ENCODE data around the gene FRAS1.
"Not testable (repeated sequence)": the region's sequence is repeated elsewhere in the genome, so short reads cannot be mapped to it uniquely, and the experiment has no call there.

The FRAS1 gene, protein sequence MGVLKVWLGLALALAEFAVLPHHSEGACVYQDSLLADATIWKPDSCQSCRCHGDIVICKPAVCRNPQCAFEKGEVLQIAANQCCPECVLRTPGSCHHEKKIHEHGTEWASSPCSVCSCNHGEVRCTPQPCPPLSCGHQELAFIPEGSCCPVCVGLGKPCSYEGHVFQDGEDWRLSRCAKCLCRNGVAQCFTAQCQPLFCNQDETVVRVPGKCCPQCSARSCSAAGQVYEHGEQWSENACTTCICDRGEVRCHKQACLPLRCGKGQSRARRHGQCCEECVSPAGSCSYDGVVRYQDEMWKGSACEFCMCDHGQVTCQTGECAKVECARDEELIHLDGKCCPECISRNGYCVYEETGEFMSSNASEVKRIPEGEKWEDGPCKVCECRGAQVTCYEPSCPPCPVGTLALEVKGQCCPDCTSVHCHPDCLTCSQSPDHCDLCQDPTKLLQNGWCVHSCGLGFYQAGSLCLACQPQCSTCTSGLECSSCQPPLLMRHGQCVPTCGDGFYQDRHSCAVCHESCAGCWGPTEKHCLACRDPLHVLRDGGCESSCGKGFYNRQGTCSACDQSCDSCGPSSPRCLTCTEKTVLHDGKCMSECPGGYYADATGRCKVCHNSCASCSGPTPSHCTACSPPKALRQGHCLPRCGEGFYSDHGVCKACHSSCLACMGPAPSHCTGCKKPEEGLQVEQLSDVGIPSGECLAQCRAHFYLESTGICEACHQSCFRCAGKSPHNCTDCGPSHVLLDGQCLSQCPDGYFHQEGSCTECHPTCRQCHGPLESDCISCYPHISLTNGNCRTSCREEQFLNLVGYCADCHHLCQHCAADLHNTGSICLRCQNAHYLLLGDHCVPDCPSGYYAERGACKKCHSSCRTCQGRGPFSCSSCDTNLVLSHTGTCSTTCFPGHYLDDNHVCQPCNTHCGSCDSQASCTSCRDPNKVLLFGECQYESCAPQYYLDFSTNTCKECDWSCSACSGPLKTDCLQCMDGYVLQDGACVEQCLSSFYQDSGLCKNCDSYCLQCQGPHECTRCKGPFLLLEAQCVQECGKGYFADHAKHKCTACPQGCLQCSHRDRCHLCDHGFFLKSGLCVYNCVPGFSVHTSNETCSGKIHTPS (N-terminal part only)

DNA sequence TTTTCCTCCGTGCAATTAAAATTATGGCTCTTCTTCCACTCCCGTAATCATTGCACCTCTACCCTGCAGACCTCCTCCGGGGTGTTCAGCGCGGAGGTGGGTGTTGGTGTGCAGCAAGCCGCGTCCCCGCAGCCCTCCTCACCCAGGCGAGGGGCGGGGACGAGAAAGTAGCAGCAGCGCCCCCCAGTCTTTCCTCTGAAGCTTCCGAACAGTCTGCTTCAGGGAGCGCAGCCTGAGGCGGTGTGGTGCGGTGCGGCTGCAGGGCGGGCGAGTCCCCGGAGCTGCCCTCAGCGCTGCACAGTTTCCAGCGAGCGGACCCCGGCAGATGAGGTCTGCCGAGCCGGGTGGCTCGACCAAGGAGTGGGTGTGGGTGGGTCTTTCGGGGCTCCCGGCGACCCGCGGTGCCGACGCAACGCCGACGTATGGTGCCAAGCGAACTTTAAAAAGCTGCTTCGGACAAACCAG lies at the start of gene FRAS1:
Gene FRAS1 (plus strand): TSS at position 189 of the 465 bp plus-strand sequence. CDS start 687 bp downstream, outside the sequence.
- DNase-seq, result no peak

DNA sequence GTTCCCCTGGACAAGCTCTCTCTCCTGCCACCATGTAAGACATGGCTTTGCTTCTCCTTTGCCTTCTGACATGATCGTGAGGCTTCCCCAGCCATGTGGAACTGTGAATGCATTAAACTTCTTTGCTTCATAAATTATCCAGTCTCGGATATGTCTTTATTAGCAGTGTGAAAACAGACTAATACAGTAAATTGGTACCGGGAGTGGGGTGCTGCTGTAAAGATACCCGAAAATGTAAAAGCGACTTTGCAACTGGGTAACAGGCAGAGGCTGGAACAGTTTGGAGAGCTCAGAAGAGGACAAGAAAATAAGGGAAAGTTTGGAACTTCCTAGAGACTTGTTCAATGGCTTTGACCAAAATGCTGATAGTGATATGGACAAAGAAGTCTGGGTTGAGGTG lies 46.1 kb upstream of the FRAS1 start:
- not testable (repeated sequence) for DNase-seq

DNA sequence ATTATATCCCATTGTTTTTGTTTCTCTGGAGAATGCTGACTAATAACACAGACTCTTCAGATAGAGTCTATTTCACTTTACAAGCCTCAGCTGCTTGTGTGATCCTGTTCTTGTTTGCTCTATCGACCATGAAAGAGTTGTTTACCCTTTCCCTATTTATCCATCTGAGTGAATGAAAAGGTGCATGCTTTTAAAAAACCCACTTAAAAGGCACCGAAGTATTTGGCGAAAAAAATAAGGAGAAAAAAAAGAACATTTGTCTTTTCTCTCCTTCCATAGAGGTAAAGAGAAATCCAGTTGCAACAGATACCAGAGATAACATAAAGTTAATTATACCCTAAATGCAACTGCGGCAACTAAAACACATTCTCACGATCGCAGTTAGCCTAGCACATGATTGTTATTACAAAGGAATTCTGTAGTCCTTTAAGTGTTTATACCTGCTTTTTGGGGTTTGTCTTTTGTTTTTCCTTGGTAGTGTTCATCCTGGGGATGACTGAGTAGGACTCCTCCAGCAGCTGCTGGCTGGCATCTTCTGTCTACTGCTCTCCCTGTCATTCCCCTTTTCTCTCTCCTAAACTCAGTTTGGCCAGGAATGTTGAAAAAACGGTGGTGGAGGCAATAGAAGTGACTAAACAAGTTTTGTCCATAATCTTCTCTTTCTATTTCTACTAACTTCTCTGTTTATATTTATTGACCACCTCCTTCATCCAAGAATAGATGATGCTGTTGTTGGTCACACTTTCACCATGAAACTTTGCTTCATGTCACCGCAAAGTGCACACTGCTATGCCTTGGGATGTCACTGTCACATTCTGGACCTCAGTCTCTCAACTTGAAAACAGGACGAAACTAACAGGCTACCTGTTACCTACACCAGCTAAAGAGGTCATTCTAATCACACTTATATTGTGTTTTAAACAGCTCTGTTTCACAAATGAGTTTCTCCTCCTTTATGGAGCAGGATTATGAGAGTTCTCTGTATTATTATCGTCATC lies 41.9 kb upstream of the FRAS1 start:
- DNase-seq, result no peak

DNA sequence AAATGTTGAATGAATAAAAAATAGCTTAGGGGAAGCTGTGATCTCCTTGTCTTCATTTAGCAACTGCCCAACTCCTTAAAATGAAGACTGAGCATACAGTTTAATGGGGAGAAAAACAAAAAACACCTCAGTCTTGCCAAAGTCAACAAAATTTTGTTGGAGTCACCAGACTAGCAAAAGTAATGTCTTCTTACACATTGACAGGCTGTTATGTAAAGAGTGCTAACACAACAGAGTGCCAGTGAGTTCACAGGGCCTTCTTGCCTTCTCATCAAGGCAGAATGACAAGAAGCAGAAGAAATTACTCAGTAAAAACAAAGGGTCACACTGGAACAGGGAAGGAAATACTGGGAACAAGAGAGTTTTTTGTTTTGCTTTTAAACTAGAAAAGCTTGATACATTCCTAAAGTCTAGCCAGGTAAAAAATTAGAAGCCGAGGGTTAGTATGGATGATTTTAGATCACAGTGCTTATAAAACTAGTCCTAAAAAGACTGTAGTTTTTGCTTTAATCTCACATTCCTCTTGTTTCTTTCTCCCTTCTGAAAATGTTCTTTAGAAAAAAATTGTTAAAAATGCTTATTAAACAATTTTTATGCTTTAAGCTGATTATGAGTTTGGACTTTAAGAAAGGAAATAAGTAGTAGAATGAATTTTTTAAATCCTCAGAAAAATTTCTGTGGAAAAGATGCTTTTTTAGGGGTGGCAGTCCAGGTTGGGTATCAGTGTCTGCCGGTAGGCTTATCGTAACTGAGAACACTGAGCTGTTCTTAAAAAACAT lies 38.7 kb upstream of the FRAS1 start:
- DNase-seq, result no peak

GRCh38 chr4:78019414-78019813 lies 37.7 kb upstream of the FRAS1 start:
- DNase-seq, result no peak

DNA sequence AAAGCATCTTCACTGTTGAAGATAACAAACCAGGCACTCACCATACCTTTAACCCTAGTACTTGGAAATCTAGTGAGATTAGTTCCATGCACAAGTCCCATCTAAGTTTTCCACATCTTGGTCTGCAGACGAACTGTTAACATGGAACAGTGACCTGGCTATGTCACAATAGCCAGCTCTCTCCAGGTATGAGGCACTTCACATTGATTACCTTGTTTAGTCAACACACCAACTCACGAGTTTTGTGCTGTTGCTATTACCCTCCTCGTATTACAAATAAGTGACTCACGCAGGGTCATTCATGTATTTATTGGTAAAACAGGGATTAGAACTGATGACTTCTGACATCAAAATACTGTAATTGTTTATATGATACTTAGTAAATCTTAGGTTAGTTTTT lies 36.4 kb upstream of the FRAS1 start:
- DNase-seq, result no peak

DNA sequence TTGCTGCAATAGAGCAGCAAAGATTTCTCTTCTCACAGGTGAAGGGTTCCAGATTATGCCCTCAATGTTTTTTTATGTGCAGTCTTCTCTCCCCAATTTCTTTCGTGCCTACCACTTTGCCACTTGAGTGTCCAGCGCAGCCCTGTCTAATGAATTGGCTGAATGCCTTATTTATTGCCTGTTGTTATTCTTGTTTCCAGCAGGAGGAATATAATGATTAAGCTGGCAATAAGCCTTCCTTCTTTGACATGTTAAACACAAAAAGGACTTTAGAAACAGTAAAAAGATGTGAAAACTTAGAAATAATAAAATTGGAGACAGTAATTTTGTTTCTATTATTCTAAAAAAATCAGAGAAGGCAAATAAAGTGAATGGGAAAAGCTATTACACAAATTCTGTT lies 34.6 kb upstream of the FRAS1 start:
- DNase-seq, result no peak

DNA sequence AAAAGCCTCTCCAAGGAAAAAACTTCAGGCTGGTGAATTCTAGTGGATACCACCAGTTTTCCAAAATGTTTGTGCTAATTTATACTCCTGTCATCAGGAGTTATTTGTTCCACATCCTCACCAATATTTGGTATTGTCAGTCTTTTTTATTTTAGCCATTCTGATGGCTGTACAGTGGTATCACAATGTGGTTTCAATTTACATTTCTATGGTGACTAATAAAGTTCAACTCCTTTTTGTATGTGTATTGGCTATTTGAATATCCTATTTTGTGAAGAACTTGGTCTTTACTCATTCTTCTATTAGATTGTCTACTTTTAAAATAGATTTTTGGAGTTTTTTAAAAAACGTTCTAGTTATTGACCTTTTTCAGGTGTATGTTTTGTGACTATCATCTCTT lies 33.0 kb upstream of the FRAS1 start:
- no peak for DNase-seq

DNA sequence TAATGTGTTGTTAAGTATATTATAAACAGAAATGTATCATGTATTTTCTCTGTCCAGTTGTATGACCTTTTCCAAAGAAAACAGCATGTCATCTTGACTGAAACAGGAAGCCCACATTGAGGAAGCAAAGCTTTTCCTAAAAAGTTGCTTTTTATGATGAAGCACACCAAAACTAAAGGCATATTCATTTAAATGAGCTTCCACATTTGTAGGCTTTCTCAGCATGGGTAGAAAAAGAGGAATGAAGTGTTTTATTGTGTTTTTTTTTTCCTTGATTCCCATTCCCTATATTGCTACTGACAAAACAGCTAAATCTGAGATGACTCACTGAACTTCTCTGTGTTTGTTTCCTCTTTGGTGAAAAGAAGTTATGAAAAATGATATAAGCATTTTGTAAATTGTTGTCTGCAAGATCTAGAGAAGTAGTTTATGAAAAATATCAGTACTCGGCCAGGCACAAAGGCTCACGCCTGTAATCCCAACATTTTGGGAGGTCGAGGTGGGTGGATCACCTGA lies 32.5 kb upstream of the FRAS1 start:
- no peak for DNase-seq

- no peak for DNase-seq
Measured at GRCh38 chr4:78031417-78031950, 25.6 kb upstream of the FRAS1 start.

GRCh38 chr4:78032446-78032845 lies 24.7 kb upstream of the FRAS1 start:
- no peak for DNase-seq

DNA sequence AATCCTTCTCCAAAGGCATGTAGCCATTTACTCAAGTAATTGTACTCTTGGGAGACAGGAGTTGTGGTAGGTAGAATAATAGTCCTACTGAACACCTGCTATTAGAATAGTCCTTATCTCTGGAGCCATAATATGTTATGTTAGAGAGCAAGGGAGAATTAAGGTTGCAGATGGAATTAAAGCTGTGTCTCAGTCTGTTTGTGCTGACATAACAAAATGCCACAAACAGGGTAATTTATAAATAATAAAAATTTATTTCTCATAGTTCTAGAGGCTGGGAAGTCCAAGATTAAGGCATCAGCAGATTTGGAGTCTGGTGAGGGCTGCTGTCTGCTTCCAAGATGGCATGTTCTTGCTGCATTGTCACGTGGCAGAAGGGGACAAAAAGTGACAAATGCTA lies 24.2 kb upstream of the FRAS1 start:
- DNase-seq, result no peak

GRCh38 chr4:78033861-78034260 lies 23.3 kb upstream of the FRAS1 start:
- DNase-seq, result no peak

GRCh38 chr4:78038704-78039103 lies 18.4 kb upstream of the FRAS1 start:
- no peak for DNase-seq

- no peak for DNase-seq
Measured at GRCh38 chr4:78039678-78040077, 17.4 kb upstream of the FRAS1 start.

DNA sequence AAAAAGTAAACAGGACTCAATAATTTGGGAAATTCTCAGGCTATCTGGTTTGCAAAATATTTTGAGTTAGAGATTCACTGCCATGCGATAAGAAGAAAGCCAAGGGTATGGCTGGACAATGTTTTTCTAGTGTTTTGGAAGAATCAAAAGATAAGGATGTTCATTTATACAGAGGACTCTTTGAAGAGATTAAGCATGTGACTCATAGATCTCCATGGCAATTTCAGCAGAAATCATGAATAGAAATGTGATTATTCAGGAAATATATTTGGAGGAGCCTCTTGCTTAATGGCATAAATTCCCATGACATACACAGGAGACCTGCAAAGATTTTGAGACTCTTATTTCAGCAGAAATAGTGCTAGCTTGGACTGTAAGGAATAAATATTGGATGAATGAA lies 16.7 kb upstream of the FRAS1 start:
- no peak for DNase-seq

DNA sequence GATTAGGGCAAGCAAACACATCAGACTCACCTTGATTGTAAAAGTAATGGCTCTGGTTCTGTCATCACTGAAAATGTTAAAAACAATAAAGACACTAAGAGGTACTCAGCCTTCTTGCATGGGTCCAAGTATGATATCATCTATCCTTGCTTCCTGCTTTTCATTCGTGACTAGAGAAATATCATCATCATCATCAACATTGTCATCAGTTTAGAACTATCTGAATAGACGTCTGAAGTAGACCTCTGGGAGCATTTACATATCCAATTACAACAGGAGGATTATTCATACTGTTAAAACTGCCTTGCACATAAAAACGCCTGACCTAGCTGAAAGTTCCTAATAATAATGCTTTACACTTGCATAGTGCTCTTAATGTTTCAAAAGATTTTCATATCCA lies 9.8 kb upstream of the FRAS1 start:
- no peak for DNase-seq

GRCh38 chr4:78056265-78057129 lies 626 bp upstream of the FRAS1 start:
- DNase-seq, result no peak
